Measurements from ENCODE around the gene DEFB125.

DNA sequence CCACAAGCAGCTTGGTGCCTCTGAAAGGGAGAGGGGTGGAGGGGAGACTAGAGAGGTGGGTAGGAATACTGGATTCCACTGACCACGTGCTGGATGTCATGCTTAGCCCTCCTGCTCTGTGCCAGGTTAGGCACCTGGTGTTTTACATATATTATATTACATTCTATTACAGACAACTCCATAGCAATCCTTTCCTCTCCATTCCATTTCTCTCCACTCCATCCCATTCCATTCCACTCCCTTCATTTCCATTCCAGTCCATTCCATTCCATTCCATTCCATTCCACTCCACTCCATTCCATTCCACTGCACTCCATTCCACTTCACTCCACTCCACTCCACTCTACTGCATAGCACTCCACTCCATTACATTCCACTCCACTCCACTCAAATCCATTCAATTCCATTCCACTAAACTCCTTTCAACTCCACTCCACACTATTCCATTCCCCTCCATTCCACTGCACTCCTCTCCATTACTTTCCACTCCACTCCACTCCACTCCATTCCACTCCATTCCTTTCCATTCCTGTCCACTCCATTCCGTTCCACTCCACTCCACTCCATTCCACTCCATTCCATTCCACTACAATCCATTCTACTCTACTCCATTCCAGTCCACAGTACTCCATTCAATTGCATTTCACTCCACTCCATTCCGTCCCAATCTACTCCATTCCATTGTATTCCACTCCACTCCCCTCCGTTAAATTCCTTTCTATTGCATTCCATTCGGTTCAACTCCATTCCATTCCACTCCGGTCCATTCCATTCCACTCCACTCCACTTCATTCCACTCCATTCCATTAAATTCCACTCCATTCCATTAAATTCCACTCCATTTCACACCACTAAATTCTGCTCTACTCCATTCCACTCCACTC lies 27.2 kb upstream of the DEFB125 start:
- TF ChIP-seq, protein P1, sequence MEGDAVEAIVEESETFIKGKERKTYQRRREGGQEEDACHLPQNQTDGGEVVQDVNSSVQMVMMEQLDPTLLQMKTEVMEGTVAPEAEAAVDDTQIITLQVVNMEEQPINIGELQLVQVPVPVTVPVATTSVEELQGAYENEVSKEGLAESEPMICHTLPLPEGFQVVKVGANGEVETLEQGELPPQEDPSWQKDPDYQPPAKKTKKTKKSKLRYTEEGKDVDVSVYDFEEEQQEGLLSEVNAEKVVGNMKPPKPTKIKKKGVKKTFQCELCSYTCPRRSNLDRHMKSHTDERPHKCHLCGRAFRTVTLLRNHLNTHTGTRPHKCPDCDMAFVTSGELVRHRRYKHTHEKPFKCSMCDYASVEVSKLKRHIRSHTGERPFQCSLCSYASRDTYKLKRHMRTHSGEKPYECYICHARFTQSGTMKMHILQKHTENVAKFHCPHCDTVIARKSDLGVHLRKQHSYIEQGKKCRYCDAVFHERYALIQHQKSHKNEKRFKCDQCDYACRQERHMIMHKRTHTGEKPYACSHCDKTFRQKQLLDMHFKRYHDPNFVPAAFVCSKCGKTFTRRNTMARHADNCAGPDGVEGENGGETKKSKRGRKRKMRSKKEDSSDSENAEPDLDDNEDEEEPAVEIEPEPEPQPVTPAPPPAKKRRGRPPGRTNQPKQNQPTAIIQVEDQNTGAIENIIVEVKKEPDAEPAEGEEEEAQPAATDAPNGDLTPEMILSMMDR (IDR thresholded peaks at IDR 0.05): no peak
- TF ChIP-seq, protein P2, sequence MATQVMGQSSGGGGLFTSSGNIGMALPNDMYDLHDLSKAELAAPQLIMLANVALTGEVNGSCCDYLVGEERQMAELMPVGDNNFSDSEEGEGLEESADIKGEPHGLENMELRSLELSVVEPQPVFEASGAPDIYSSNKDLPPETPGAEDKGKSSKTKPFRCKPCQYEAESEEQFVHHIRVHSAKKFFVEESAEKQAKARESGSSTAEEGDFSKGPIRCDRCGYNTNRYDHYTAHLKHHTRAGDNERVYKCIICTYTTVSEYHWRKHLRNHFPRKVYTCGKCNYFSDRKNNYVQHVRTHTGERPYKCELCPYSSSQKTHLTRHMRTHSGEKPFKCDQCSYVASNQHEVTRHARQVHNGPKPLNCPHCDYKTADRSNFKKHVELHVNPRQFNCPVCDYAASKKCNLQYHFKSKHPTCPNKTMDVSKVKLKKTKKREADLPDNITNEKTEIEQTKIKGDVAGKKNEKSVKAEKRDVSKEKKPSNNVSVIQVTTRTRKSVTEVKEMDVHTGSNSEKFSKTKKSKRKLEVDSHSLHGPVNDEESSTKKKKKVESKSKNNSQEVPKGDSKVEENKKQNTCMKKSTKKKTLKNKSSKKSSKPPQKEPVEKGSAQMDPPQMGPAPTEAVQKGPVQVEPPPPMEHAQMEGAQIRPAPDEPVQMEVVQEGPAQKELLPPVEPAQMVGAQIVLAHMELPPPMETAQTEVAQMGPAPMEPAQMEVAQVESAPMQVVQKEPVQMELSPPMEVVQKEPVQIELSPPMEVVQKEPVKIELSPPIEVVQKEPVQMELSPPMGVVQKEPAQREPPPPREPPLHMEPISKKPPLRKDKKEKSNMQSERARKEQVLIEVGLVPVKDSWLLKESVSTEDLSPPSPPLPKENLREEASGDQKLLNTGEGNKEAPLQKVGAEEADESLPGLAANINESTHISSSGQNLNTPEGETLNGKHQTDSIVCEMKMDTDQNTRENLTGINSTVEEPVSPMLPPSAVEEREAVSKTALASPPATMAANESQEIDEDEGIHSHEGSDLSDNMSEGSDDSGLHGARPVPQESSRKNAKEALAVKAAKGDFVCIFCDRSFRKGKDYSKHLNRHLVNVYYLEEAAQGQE (IDR thresholded peaks at IDR 0.05; ENCODE audit: insufficient read depth in 1 of 2, low read depth in 2 of 2, low read length in 1 of 2): no peak
